Measurements from ENCODE around the gene ZNF32. TPM values are rescaled to one million over a fixed set of nuclear protein-coding genes. Genes with fewer than 3 reads are reported as not detected.

ZNF32 gene
- total and polyA plus RNA-seq, 10 donors = 26.3 to 68.8 (median 31.9) TPM

DNA sequence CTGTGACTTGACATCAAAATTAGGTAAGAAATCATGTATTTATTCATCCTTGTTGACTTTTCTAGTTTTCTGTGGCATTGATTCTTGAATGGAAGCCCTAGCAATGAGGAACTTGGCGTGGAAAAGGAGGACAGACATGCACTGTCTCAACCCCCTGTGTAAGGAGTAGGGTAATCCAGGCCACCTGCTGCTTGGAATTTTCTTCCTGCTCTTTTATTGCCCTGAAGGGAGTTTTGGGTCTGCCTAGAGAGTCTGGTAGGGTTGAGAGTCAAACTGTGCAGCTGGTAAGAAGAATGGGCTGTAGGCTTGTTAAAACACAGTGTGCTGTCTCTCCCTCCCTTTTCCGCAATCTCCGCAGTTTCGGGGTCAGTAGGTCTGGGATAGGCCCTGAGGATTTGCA lies 19.7 kb downstream of the ZNF32 start:
- H3K9me3 ChIP-seq = peaks cover 0 to 31% (median 12%) of the 10 kb centered on the region in 8 donors
- TF ChIP-seq CTCF (IDR thresholded peaks at IDR 0.05 in 8 of 11, conservative IDR thresholded peaks at IDR 0.05 in 3 of 11) (no peak), POLR2AphosphoS5 (IDR thresholded peaks at IDR 0.05) (no peak), POLR2A (IDR thresholded peaks at IDR 0.05) (no peak)
- no peaks in the 10 kb centered on the region for H3K4me1 ChIP-seq
- WGBS, 5 donors = 88 to 93% (median 92%) methylated on average over 4 of the region's 4 CpGs
- H3K36me3 ChIP-seq = no peaks in the 10 kb centered on the region
- H3K27ac ChIP-seq = no peak overlapping the region
- no peak for DNase-seq
- H3K27me3 ChIP-seq (replicated peaks in 1 of 7) = no peaks in the 10 kb centered on the region
- intact Hi-C loops (cut with DNase I; ENCODE audit: low total_unique reads) = no loop called here
- H3K4me3 ChIP-seq = no peak overlapping the region

- TF ChIP-seq POLR2AphosphoS5 (IDR thresholded peaks at IDR 0.05) = no peak
- 29 to 60% (median 53%) methylated on average over 1 of the region's 1 CpG for WGBS, 5 donors
- H3K27me3 ChIP-seq (replicated peaks in 1 of 7) = no peaks in the 10 kb centered on the region
- H3K4me1 ChIP-seq = peaks cover 0 to 7% (median 0%) of the 10 kb centered on the region in 6 donors
- intact Hi-C loops (cut with DNase I; ENCODE audit: low total_unique reads) = no loop called here
- H3K4me3 ChIP-seq = no peak overlapping the region
- no peaks in the 10 kb centered on the region for H3K36me3 ChIP-seq
- no peak overlapping the region for H3K27ac ChIP-seq
- H3K9me3 ChIP-seq = peaks cover 0 to 29% (median 3%) of the 10 kb centered on the region in 8 donors
- no peak for DNase-seq
Observed at GRCh38 chr10:43627942-43628341, 20.7 kb downstream of the ZNF32 start.

DNA sequence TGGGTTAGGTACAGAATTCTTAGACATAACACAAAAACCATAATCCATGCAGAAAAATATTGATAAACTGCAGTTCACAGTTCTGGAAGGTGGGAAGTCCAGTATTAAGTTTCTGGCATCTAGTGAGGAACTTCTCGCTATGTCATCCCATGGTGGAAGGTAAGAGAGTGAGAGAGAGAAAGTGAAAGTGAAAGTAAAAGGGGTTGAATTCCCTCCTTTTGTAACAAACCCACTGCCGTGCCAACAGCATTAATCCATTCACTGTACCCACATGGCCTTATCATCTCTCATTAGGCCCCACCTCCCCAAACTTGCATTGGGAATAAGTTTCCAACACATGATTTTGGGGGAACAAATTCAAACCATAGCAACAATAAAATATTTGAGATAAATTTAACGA lies 25.3 kb downstream of the ZNF32 start:
- intact Hi-C loops (cut with DNase I; ENCODE audit: low total_unique reads) = no loop called here
- H3K27ac ChIP-seq = peak overlapping the region in 3 of 8 donors; percentile 42 to 51 (median 48)
- DNase-seq = no peak
- peak overlapping the region in 7 of 8 donors; percentile 2 to 59 (median 22) for H3K4me3 ChIP-seq
- no peaks in the 10 kb centered on the region for H3K27me3 ChIP-seq (replicated peaks in 1 of 7)
- peaks cover 0 to 7% (median 0%) of the 10 kb centered on the region in 6 donors for H3K4me1 ChIP-seq
- TF ChIP-seq POLR2A (IDR thresholded peaks at IDR 0.05) (no peak), CTCF (IDR thresholded peaks at IDR 0.05 in 8 of 11, conservative IDR thresholded peaks at IDR 0.05 in 3 of 11) (no peak), POLR2AphosphoS5 (IDR thresholded peaks at IDR 0.05) (no peak)
- H3K9me3 ChIP-seq = peaks cover 0 to 58% (median 30%) of the 10 kb centered on the region in 8 donors
- WGBS, 5 donors = 43 to 64% (median 48%) methylated on average over 3 of the region's 3 CpGs
- H3K36me3 ChIP-seq = no peaks in the 10 kb centered on the region

GRCh38 chr10:43622038-43622437 lies 26.6 kb downstream of the ZNF32 start:
- Histone ChIP-seq H3K9me3 (peaks cover 3 to 69% (median 42%) of the 10 kb centered on the region in 8 donors), H3K4me3 (peak overlapping the region in 1 of 8 donors; percentile 26), H3K36me3 (peaks cover 0 to 6% (median under 1%) of the 10 kb centered on the region in 6 donors), H3K27ac (no peak overlapping the region), H3K27me3 (replicated peaks in 1 of 7) (no peaks in the 10 kb centered on the region), H3K4me1 (peaks cover 0 to 7% (median 0%) of the 10 kb centered on the region in 6 donors)
- intact Hi-C loops (cut with DNase I; ENCODE audit: low total_unique reads) = no loop called here
- 59 to 79% (median 77%) methylated on average over 2 of the region's 2 CpGs for WGBS, 5 donors
- no peak for DNase-seq
- TF ChIP-seq CTCF (IDR thresholded peaks at IDR 0.05 in 8 of 11, conservative IDR thresholded peaks at IDR 0.05 in 3 of 11) = no peak
- TF ChIP-seq POLR2AphosphoS5 (IDR thresholded peaks at IDR 0.05) = no peak
- TF ChIP-seq POLR2A (IDR thresholded peaks at IDR 0.05) = no peak

All from spleen (tissue), 11 donors.